NCI-H2196 (cell line): ENCODE data around the gene DLG5.

Source experiments
- DNase-seq: peaks from one replicate; lab custom pipeline; 2025; ENCODE audit not compliant: unreplicated experiment; lab: John Stamatoyannopoulos, UW

DLG5 gene

DNA sequence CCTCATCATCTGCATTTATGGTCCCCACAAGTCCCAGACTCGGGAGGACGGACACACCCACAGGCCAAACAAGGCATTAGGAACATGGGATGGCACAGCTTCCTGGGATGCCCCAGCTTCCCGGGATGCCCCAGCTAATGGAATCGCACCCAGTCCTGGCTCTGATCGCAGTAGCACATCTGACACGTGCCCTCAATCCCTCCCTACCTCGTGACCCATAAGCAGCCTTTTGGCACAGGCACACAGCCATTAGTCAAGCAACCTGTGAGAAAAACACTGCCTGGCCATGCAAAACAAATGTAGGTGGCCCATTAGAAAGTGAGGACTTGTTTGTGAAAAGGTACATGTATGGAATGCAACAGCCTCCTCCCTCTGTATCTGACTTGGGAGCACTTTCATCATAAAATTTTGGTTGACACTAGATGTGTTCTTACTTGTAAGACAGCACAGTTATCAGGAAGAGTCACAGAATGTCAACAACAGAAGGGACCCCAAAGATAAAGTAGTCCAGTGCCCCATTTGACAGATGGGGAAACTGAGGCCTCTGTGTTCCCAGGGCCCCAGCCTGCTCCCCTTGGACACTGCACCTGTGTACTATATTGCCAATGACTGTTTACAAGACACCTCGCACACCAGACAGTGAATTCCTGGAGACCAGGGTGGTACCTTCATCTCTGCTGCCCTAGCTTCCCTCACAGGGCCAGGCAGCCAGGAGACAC, 34.4 kb downstream of the DLG5 start:
- no peak for DNase-seq

- no peak for DNase-seq
These were observed 36.5 kb downstream of the DLG5 start for GRCh38 chr10:77890097-77890496.

DNA sequence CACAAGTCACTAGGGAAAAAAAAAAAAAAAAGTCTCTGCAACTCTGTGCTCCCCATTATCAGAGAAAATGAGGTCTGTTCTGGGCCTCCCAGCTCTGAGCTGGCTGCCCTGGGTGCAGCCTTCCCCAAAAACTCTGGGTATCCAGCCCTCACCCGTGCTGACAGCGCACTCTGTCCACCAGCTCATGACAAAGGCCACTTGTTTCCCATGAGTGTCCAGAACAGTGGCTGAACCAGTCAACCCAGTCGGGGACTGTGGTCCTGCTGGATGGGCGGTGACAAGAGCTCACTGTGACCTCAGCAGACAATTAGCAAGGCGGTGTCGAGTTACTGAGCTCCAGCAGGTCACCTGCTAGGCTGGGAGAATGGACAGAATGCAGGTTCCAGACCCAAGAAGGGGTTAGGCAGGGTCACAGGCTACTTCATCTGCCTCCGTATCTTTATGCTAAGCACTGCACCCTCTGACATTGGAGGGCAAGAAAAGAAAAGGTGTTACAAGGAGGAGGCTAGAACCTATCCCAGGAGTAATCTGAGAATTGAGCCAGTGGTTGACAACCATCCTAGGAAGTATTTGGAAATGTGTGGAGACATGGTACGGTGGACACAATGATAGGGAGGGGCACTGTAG, 37.2 kb downstream of the DLG5 start:
- DNase-seq = peak; percentile 43

DNA sequence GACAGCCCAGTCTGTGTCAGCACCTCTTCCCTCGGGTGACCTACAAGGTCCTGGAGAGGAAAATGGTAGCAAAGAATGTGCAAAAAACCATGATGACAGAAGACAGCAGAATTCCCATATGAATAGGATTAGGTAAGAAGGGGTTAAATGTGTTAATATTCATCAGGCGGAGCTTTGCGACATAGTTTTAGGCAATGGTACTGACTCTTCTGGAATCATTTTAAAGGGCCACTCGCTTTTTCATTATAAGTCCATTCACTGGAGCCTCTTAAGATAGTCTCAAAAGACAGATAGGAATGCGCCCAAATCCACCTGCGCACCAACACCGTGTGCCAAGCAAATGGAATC, 38.2 kb downstream of the DLG5 start:
- no peak for DNase-seq

- no peak for DNase-seq
These were observed 38.8 kb downstream of the DLG5 start for GRCh38 chr10:77887631-77888355.

DNA sequence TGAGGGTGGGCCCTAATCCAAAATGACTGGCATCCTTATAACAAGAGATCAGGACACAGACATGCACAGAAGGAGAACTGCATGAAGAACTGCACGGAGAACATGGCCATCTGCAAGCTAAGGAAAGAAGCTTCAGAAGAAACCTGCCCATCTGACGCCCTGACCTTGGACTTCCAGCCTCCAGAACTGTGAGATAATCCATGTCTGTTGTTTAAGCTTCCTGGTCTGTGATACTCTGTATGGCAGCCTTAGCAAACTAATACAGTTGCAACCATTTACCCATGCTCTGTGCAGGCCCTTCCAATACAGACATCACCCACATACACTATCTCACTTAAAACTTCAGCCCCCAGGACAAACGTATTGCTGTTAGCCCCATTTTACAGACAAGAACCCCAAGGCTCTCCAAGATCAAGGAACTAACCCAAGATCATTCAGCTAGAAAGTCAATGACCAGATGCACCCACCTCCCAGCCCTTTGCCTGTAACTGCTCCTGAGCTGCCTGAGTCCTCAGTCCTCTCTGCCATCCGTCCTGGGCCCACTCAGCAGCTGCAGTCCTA, 39.7 kb downstream of the DLG5 start:
- no peak for DNase-seq

GRCh38 chr10:77884181-77884580, 42.4 kb downstream of the DLG5 start:
- DNase-seq = no peak

DNA sequence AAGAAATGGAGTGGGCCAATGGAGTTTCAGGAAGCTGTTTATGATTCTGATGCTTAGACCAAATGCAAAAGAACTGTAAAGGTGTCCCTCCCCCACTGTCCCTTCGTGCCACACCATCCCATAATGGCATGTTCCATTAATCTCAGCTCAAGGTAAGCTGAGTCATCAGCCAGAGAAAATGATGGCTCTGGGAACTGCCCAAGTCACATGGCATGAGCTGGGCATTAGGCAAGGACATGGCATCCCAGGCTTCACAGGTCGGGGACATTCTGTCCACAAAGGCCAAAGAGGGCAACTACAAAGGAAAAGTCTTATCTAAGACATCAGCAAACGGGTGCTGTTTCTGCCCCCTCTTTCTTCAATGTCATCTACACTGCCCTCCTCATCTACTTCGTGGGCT, 44.9 kb downstream of the DLG5 start:
- DNase-seq = no peak

DNA sequence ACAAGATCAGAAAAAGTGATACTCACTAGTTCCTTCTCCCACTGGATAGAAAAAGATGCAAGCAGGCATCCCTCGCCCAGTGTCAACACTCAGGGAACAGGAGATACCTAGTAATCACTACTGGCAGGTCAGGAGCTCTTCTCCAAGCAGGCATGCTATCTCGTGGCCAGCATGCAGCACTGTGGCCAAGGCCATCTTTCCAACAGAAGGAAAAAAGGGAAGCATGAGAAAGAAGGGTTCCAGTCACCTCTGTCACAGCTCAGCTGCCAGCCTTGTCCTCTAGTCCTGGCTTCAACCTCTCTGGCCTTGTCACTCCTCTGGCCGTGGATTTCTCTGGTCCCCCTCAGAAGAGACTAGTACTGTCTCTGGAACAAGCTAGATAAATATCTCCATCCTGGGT, 45.3 kb downstream of the DLG5 start:
- no peak for DNase-seq

DNA sequence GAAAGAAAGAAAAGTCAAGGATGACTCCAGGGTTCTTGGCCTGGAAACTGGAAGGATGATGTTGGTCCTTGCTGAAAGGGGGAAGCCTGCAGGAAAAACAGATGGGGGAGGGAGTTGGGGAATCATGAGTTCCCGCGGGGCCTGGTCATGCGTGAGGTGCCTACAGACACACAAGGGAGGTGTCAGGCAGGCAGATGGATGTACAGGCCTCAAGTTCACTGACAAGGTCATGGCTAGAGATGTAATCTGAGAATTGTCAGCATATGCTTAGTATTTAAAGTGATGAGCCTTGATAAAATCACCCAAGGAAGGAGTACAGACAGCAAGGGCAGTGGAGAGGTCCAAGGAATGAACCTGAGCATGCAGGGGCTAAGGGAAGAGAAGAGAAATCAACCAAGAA, 46.8 kb downstream of the DLG5 start:
- no peak for DNase-seq

- DNase-seq = no peak
These were observed 47.5 kb downstream of the DLG5 start for GRCh38 chr10:77879065-77879464.

- DNase-seq = peak; percentile 65
These were observed 48.9 kb downstream of the DLG5 start for GRCh38 chr10:77877441-77878344.

GRCh38 chr10:77875730-77876129, 50.8 kb downstream of the DLG5 start:
- no peak for DNase-seq

DNA sequence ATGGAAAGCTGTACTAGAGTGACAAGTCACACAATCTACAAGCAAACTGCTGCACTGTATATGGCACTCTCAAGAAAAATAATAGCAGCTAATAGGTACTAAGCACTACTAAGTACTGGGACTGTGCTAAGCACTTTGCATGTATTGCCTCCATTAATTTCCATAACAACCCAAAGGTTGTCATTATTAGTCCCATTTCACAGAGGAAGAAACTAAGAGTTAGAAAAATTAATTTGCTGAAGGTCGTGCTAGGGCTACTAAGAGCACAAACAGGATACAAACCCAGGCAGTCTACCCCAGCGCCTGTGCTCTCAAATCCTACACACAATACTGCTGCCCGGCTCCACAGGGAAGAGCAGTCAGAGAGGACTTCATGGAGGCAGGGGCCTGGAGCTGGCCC, 51.7 kb downstream of the DLG5 start:
- DNase-seq = no peak

- DNase-seq = peak; percentile 81
These were observed 52.8 kb downstream of the DLG5 start for GRCh38 chr10:77873536-77874380.

GRCh38 chr10:77872947-77873535, 53.5 kb downstream of the DLG5 start:
- DNase-seq = no peak

- DNase-seq = peak; percentile 47
These were observed 54.2 kb downstream of the DLG5 start for GRCh38 chr10:77872151-77872946.

GRCh38 chr10:77869626-77870420, 56.7 kb downstream of the DLG5 start:
- no peak for DNase-seq
